Activated CD8-positive, alpha-beta memory T cell treated with anti-CD3 and anti-CD28 coated beads, Interleukin-2, amount 50 U/mL, for 1 hour (primary cell): ENCODE measurements around the gene CADM1.

ENCODE experiments used
- DNase-seq: peaks from one replicate; pipeline ENCODE4 v3.0.0-alpha.2; 2020; ENCODE audit errors: extremely low read depth

Gene CADM1

GRCh38 chr11:115183136-115183535 is 321.1 kb downstream of the CADM1 start:
- no peak for DNase-seq

- DNase-seq, result no peak
Measured at GRCh38 chr11:115182282-115182955, 321.8 kb downstream of the CADM1 start.

- no peak for DNase-seq
Measured at GRCh38 chr11:115181538-115181937, 322.7 kb downstream of the CADM1 start.

- no peak for DNase-seq
Measured at GRCh38 chr11:115180272-115180671, 323.9 kb downstream of the CADM1 start.

GRCh38 chr11:115179636-115180035 is 324.6 kb downstream of the CADM1 start:
- DNase-seq, result no peak

GRCh38 chr11:115178705-115179104 is 325.5 kb downstream of the CADM1 start:
- no peak for DNase-seq

GRCh38 chr11:115173136-115173535 is 331.1 kb downstream of the CADM1 start:
- no peak for DNase-seq

- no peak for DNase-seq
Measured at GRCh38 chr11:115170133-115170815, 333.9 kb downstream of the CADM1 start.

- DNase-seq, result no peak
Measured at GRCh38 chr11:115169251-115169650, 335.0 kb downstream of the CADM1 start.

- DNase-seq, result no peak
Measured at GRCh38 chr11:115168686-115169085, 335.5 kb downstream of the CADM1 start.

GRCh38 chr11:115168229-115168671 is 336.0 kb downstream of the CADM1 start:
- DNase-seq, result no peak

- no peak for DNase-seq
Measured at GRCh38 chr11:115167456-115167855, 336.8 kb downstream of the CADM1 start.

GRCh38 chr11:115166820-115167219 is 337.4 kb downstream of the CADM1 start:
- DNase-seq, result no peak

- no peak for DNase-seq
Measured at GRCh38 chr11:115164774-115165173, 339.4 kb downstream of the CADM1 start.

- no peak for DNase-seq
Measured at GRCh38 chr11:115162919-115163318, 341.3 kb downstream of the CADM1 start.

- DNase-seq, result no peak
Measured at GRCh38 chr11:115161876-115162275, 342.3 kb downstream of the CADM1 start.

GRCh38 chr11:115159207-115159606 is 345.0 kb downstream of the CADM1 start:
- DNase-seq, result no peak

GRCh38 chr11:115158053-115158452 is 346.2 kb downstream of the CADM1 start:
- no peak for DNase-seq

- no peak for DNase-seq
Measured at GRCh38 chr11:115157247-115157646, 347.0 kb downstream of the CADM1 start.

GRCh38 chr11:115155978-115156377 is 348.2 kb downstream of the CADM1 start:
- DNase-seq, result no peak

- DNase-seq, result no peak
Measured at GRCh38 chr11:115155320-115155719, 348.9 kb downstream of the CADM1 start.

GRCh38 chr11:115154355-115154736 is 349.9 kb downstream of the CADM1 start:
- no peak for DNase-seq

- DNase-seq, result no peak
Measured at GRCh38 chr11:115153731-115154354, 350.4 kb downstream of the CADM1 start.
